HG02970 (cell line): ENCODE measurements around the gene RELA.
A peak's percentile ranks its signal among the peaks of the same experiment; 100 is the strongest.
"Not testable (repeated sequence)": the region's sequence is repeated elsewhere in the genome, so short reads cannot be mapped to it uniquely, and the experiment has no call there.

ENCODE experiments used
- ATAC-seq: cut with Tn5 transposase; IDR thresholded peaks from one replicate; pipeline ENCODE4 v1.9.1; 2021; ENCODE audit warnings: mild to moderate bottlenecking, moderate library complexity, moderate number of reproducible peaks; ENCODE audit not compliant: unreplicated experiment, low FRiP score

Gene RELA

DNA sequence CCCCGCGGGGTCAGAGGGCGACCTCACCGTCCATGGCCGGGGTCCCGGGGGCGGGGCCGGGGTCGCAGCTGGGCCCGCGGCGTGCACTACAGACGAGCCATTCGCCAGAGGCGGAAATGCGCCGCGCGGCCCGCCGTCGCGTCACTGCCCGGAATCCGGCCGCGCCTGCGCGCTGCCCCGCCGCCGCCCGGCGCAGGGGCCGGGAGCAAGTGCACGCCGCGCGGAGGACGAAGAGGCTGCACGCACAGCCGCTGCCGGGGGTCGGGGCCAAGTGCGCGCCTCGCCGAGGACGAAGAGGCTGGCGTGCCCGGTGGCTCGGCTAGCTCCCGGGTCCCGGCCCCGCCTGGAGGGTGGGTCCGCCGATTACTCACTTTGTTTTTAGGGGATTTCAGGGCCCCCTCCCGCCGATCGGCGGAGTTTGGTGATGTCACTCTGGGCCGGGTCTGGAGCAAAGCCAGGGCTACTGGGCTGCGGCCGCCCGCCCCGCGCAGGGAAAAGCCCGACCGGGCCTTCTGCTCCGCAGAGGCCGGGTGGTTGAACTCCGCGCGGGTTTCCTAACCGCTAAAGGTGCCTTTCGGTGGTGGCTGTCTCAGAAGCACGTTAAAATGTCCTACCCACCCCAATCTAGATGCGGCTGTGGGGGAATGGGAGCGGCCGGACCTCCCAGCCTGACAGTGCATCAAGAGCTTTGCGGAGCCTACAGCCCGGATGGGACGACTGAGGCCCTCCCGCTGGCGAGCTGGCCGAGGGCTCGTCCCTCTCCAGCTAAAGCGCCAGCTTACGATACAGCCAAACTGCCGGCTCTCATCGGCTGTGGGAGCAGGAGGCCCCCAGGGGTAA, at the start of gene RELA:
Gene RELA, minus strand, starts transcription at position 118 of the 840 bp plus-strand sequence. Its CDS starts 84 bp downstream, at position 34.
- ATAC-seq, result peak; percentile 79

DNA sequence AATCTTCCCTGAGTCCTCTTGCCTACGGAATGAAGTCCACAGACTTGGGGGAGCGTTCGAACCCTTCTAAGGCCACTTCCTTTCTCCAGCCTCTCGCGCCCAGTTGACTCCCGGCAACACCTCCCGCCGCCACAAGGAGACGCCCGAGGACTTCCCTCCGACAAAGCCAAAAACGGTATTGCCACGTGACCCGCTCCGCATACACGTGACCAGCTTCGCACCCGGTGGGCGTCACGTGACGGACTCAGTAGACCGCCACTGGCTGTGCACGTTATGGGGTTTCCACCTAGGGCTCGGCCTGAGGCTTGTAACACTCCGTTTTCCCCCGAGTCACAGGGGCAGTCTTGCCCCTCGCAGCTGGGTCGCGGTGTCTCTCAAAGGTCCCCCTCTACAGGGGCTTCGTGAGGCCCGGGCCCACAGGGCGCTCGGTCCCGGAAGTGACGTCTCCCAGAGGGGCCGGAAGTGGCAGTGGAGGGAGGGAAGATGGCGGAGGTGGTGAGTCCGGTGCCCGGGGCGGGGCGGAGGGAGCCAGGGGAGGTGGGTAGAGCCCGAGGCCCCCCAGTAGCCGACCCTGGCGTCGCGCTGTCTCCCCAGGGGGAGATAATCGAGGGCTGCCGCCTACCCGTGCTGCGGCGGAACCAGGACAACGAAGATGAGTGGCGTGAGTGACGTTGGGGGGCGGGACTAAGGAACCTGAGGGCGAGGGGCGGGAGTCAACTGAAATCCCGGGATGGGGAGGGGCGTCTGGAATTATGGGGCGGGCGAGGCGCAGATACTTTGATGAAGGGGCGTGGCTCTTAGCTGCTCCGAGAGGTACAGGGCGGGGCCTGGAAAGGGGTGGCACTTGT, 49.3 kb upstream of the RELA start, which contains the start of gene KAT5:
Gene KAT5, plus strand, starts transcription at position 468 of the 848 bp plus-strand sequence. Its CDS starts 16 bp downstream, at position 484.
- ATAC-seq, result peak; percentile 78

DNA sequence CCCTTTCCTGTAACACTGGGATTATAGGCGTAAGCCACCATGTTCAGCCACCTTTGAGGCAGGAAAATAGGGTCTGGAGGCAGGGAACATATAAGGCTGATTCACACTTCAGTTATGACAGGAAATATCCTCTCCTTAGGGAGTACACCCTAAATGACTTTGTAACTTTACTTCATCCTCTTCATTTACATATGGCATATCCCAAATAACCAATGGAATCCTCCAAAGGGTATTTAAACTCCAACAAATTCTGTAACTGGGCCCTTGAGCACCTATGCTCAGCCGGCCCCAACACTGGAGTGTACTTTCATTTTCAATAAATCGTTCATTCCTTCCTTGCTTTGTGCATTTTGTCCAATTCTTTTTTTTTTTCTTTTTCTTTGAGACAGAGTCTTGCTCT, 47.7 kb upstream of the RELA start:
- ATAC-seq, result no peak

GRCh38 chr11:65709661-65710060, 46.9 kb upstream of the RELA start:
- no peak for ATAC-seq

- no peak for ATAC-seq
Measured at GRCh38 chr11:65708451-65708850, 45.7 kb upstream of the RELA start.

DNA sequence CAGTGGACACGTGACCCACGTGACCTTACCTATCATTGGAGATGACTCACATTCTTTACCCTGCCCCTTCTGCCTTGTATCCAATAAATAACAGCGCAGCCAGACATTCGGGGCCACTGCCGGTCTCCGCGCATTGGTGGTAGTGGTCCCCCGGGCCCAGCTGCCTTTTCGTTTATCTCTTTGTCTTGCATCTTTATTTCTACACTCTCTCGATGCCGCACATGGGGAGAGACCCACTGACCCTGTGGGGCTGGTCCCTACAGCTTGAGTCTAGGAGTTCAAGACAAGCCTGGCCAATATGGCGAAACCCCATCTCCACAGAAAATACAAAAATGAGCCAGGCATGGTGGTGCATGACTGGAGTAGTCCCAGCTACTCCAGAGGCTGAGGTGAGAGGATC, 44.3 kb upstream of the RELA start:
- not testable (repeated sequence) for ATAC-seq

- not testable (repeated sequence) for ATAC-seq
Measured at GRCh38 chr11:65706303-65706763, 43.6 kb upstream of the RELA start.

GRCh38 chr11:65703846-65704245, 41.1 kb upstream of the RELA start:
- ATAC-seq, result no peak

GRCh38 chr11:65701686-65702085, 39.0 kb upstream of the RELA start:
- ATAC-seq, result no peak

- ATAC-seq, result no peak
Measured at GRCh38 chr11:65700399-65700798, 37.7 kb upstream of the RELA start.

DNA sequence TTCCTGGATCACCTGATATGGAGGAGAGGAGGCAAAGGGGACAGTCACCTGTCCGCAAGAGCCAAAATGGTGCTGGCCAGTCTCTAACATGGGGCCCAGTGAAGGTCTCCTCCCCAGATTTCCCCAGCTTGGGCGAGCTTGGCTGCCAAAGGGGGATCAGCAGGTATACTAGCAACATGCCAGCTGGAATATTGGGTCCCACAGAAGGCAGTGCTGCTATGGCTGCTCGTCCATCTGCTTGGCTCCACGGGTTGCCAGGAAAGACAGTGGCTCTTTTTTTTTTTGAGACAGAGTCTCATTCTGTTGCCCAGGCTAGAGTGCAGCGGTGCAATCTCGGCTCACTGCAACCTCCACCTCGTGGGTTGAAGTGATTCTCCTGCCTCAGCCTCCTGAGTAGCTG, 36.6 kb upstream of the RELA start:
- ATAC-seq, result no peak

DNA sequence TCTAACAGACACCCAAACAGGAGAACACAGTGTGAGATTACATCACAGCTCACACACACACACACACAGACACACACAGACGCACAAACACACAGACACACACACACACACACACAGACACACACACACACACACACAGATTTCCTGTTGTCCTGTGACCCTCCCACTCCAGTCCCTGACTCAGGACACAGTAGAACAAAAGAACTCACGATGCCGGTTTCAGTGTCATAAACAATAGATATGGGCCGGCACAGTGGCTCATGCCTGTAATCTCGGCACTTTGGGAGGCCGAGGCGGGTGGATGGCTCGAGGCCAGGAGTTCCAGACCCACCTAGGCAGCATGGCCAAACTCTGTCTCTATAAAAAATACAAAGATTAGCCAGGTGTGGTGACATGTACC, 35.5 kb upstream of the RELA start:
- ATAC-seq, result no peak

DNA sequence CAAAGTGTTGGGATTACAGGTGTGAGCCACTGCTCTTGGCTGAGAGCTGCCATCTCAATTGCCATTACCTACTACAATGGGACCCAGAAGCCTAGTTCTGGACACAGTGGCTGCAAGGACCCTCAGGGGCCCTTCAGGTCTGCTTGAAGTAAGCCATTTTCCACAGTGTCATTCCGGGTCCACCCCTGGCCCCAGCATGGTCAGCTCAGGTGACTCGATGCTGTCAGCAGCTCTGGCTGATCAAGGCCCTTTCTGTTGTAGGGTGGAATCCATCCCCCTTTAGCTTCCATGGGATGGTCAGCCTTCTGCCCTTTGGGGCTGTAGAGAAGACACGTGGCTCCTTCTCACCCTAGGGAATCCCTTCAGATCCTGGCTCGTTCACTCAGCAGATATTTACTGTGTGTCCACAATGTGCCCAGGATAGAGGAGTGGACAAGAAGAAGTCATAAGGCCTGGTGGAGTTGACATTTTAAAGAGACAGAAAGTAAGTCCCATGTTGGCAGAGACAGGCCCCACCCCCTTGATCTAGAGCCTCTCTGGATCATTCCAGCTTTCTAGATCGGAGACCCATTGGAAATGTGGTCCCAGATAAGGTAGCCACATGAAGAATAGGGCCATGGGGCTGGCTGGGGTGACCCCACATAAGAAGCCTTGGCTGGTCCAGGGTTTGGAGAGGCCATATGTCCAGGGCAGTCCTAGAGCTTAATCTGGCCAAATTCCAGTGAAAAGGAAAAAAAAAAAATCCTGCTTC, 34.3 kb upstream of the RELA start:
- no peak for ATAC-seq

DNA sequence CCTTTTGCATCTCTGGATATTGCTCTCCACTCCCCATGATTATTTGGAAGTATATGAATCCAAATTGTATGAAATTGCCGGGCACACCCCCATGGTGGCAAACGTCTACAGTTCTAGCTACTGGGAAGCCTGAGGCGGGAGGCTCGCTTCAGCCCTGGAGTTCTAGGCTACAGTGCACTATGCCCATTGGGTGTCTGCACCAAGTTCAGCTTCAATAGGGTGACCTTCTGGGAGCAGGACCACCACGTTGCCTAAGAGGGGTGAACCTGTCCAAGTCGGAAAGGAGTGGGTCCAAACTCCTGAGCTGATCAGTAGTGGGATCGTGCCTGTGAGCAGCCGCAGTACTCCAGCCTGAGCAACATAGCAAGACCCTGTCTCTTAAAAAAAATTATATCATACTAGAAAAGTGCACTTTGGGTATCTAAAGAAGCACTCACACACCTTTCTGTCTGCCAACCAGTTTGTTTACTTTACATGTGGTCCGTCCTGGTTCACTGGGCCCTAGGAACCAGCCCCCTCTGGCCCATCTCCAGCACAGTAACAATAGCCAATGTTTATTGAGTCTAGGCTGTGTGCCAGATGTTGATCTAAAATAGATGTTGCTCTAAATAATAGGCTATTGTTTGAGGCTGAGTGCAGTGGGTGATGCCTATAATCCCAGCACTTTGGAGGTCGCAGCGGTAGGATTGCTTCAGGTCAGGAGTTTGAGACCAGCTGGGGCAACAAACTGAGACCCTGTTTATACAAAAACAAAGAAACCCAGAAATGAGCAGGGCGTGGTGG, 32.9 kb upstream of the RELA start:
- ATAC-seq, result no peak

DNA sequence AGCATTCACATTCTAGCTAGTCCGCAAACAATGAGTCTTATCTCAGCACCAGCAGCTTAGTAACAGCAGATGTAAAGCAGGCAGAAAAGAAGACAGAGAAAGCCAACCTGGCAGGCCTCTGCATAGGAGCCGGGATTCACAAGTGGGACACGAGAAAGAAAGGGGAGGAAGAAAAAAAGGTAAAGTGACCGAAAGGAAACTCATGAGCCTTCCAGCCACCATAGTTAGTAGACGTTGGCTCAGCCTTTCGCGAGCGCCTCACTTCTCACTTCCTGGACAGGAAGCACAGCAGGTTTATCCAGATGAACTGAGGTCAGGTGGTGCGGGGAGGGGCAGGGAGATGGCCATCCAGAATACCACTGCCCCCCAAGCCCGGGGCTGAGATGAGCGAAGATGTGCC, 29.7 kb upstream of the RELA start:
- ATAC-seq, result no peak

DNA sequence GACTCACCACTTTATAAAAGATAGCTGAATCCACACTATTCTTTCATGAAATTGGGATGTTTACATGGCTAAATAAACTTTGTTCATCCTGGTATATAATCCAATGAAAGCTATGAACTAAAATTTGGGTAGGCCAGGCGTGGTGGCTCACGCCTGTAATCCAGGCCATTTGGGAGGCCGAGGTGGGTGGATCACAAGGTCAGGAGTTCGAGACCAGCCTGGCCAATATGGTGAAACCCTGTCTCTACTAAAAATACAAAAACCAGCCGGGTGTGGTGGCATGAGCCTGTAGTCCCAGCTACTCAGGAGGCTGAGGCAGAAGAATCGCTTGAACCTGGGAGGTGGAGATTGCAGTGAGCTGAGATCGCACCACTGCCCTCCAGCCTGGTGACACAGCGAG, 29.1 kb upstream of the RELA start:
- ATAC-seq, result not testable (repeated sequence)

GRCh38 chr11:65685981-65686380, 23.3 kb upstream of the RELA start:
- no peak for ATAC-seq

- not testable (repeated sequence) for ATAC-seq
Measured at GRCh38 chr11:65683480-65683879, 20.8 kb upstream of the RELA start.

DNA sequence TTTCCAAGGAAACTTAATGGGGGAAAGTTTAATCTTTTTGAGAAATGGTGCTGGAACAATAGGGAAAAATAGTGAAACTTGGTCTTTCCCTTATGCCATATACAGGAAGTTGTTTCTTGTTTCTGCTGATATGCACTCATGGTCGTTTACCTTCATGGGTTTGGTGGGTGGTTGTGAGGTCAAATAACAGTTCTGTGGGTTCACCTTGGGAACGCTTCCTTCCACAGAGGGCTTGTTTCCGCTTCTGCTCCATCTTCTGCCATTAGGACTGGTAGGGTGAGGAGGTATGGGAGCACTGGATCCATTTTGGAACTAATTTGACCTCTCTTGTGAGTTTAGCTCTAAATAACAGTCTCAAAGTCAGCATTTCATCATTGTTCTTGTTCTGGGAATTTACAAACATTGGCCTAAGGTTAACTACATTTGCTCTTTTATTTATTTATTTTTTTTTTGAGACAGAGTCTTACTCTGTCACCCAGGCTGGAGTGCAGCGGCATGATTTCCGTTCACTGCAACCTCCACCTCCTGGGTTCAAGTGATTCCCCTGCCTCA, 17.6 kb upstream of the RELA start:
- ATAC-seq, result no peak
